Activated T-helper 2 cell treated with anti-CD3 and anti-CD28 coated beads, Interferon-gamma antibody, Interleukin-2, Interleukin-4, amounts not matched to agents 10 μg/mL and 5 μg/mL and 100 μg/mL, durations not matched to agents 14 hours and 24 hours and 36 hours (primary cell): ENCODE measurements around the gene TOR1AIP1. TPM values are rescaled to one million over a fixed set of nuclear protein-coding genes. Genes with fewer than 3 reads are reported as not detected.

Experiments
- DNase-seq: peaks from one replicate; pipeline ENCODE4 v3.0.0; 2021; ENCODE audit warnings: low spot score
- H3K27ac Mint-ChIP-seq: one replicate; pipeline ENCODE4 v1.8.0; 2021; ENCODE audit warnings: mixed read lengths
- H3K27me3 Mint-ChIP-seq: one replicate; pipeline ENCODE4 v1.8.0; 2021; ENCODE audit warnings: low read depth, mixed read lengths
- H3K36me3 Mint-ChIP-seq: one replicate; pipeline ENCODE4 v1.8.0; 2021; ENCODE audit warnings: low read depth, mixed read lengths
- H3K4me1 Mint-ChIP-seq: one replicate; pipeline ENCODE4 v1.8.0; 2021; ENCODE audit warnings: low read depth, mixed read lengths
- H3K4me3 Mint-ChIP-seq: one replicate; pipeline ENCODE4 v1.8.0; 2021; ENCODE audit warnings: low read depth, mild to moderate bottlenecking, moderate library complexity, mixed read lengths
- H3K9me3 Mint-ChIP-seq: one replicate; pipeline ENCODE4 v1.8.0; 2021; ENCODE audit warnings: mixed read lengths
- intact Hi-C: fragments of 100-400 bp; cut with micrococcal nuclease; formaldehyde crosslinking; loops from one replicate; pipeline ENCODE4 v1.15.1; 2023
- total RNA-seq: library from RNA; stranded (reverse); gene quantifications from 2 replicates; pipeline ENCODE4 v1.2.3, GENCODE V29; 2022

The TOR1AIP1 gene
- total RNA-seq, 1 donor from 2014 or later, result 82.5 TPM

DNA sequence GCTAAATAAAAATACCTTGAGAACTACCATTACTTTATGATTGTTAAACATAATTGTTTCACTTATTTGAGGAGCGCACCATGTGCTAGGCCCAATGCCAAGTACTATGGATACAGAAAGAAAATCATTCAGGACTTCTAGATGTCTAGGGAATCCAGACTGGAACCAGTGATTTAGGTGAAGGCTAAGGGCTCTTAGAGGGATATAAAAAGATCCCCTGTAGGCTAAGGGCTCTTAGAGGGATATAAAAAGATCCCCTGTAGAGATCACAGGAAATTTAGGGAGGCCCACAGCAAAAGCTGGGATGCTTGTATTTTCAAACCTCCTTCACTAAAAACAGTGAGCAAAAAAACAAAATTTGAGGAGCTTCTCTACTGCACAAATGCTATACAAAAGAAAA is 11.2 kb upstream of the TOR1AIP1 start:
- intact Hi-C loops, result no loop called here
- H3K4me1 Mint-ChIP-seq, result peaks cover 18% of the 10 kb centered on the region

DNA sequence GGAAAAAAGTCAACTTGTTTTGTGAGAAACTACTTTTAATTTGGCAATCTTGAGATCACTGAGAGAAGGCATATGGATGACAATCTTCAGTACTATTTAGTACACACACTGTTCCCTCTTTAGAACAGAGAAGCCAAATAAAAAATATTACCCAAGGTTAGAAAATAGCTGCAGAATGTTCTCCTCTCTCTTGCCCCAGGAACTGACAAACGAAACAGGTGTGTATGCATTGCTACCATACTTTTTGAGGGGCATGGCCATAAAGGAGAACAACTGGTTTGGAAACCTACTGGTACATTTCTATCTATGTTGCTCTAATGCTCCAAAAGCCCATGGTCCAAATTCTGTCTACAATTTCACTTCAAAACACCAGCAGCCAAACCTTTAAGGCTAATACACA is 10.1 kb upstream of the TOR1AIP1 start:
- no peak overlapping the region for H3K4me3 Mint-ChIP-seq
- no peak overlapping the region for H3K27ac Mint-ChIP-seq
- peaks cover 49% of the 10 kb centered on the region for H3K36me3 Mint-ChIP-seq
- H3K27me3 Mint-ChIP-seq, result no peaks in the 10 kb centered on the region
- intact Hi-C loops, result no loop called here
- no peaks in the 10 kb centered on the region for H3K9me3 Mint-ChIP-seq
- no peak for DNase-seq
- H3K4me1 Mint-ChIP-seq, result peaks cover 25% of the 10 kb centered on the region

More for the DNA sequence above, 11.2 kb upstream of the TOR1AIP1 start:
- Mint-ChIP-seq H3K36me3 (peaks cover 47% of the 10 kb centered on the region), H3K4me3 (no peak overlapping the region), H3K27me3 (no peaks in the 10 kb centered on the region), H3K9me3 (no peaks in the 10 kb centered on the region), H3K27ac (no peak overlapping the region)
- DNase-seq, result no peak

DNA sequence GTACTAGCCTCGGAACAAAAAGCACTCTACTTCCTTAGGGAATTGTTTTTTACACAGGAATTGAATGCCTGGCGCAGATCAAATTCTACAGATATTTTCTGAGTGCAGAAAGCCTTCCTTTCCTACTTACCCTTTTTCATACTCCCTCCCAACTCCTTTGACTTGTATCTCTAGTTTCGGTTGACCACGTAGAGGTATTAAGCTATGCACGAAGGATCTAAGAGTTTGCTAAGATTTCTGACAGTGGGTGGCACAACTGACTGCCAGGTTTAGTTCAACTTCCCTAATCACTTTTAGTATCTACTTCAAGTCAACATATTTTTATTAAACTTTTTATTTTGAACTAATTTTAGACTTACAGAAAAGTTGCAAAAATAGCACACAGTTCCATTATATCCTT is 9.5 kb upstream of the TOR1AIP1 start:
- peaks cover 25% of the 10 kb centered on the region for H3K4me1 Mint-ChIP-seq
- H3K9me3 Mint-ChIP-seq, result no peaks in the 10 kb centered on the region
- H3K27ac Mint-ChIP-seq, result no peak overlapping the region
- no peak overlapping the region for H3K4me3 Mint-ChIP-seq
- H3K27me3 Mint-ChIP-seq, result no peaks in the 10 kb centered on the region
- DNase-seq, result no peak
- intact Hi-C loops, result no loop called here
- peaks cover 49% of the 10 kb centered on the region for H3K36me3 Mint-ChIP-seq

DNA sequence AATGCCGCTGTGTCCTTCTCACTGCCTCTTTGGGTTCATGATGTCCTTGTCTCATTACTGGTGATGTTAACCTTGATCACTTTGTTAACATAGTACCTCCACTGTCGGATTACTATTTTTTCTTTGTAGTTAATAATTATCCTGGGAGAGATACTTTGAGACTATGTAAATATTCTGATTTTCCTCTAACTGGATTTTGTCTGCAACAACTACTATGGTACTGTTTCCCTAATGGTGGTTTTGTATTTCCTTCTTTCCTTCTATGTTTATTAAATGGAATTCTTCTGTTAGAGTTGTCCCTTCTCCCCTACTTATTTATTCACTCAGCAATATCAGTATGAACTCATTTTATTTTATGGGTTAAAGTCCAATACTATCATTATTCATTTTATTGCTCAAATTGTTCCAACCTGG is 8.6 kb upstream of the TOR1AIP1 start:
- H3K4me1 Mint-ChIP-seq, result peaks cover 29% of the 10 kb centered on the region
- no peak overlapping the region for H3K27ac Mint-ChIP-seq
- H3K9me3 Mint-ChIP-seq, result no peaks in the 10 kb centered on the region
- no peaks in the 10 kb centered on the region for H3K27me3 Mint-ChIP-seq
- intact Hi-C loops, result no loop called here
- H3K4me3 Mint-ChIP-seq, result no peak overlapping the region
- DNase-seq, result no peak
- peaks cover 40% of the 10 kb centered on the region for H3K36me3 Mint-ChIP-seq

DNA sequence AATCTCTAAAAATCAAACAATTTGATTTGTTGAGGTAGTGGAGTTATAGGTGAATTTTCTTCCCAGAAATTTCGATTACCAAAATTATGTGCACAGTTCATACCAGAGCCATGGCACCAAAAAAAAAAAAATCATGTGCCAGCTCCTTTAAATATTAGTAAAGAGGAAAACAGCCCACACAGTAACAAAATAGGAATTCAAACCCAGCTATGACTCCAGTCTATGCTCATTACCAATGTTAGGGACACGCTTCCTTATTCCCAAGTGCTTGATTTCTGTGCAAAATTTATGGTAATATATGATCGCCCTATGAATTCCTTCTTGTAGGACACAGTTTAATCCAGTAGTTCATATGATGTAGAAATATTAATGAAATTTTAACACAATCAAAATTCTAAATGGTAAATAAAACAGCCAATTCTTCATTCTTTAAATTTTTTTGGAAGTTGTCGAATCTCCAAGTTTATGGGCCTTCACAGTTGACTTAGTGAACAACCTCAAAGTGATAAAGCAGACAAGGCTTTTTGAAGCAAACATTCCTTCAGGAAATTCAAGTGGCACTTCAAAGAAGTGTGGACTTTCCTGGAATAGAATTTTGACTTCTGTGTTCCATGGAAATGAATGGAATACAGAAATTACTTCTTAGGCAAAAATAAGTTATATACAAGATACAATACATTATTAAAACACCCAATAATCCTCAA is 6.3 kb upstream of the TOR1AIP1 start:
- Mint-ChIP-seq H3K36me3 (peaks cover 39% of the 10 kb centered on the region), H3K4me3 (peak overlapping the region; percentile 8), H3K27me3 (no peaks in the 10 kb centered on the region), H3K27ac (no peak overlapping the region), H3K9me3 (no peaks in the 10 kb centered on the region), H3K4me1 (peaks cover 40% of the 10 kb centered on the region)
- DNase-seq, result no peak
- intact Hi-C loops, result no loop called here

DNA sequence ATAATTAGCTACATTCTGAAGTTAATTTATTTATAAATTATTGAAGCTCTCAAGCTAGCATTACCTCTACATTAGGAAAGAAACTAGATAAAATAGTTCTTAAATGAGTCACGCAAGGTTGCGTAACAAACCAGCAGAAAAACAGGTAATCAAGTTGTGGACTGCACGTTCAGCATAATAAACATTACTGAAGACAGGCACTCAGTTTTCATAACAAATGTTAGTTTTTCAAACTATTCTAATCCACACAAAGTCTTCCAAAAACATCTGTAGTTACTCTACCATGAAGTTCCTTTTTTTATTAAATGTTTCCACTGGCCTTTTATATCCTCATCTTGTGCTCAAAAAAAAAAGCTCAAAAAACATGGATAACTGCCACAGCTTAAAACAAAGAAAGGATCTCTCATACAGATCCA is 5.8 kb upstream of the TOR1AIP1 start:
- no peak for DNase-seq
- Mint-ChIP-seq H3K27ac (peak overlapping the region; percentile 61), H3K36me3 (peaks cover 39% of the 10 kb centered on the region), H3K27me3 (no peaks in the 10 kb centered on the region), H3K4me1 (peaks cover 41% of the 10 kb centered on the region), H3K9me3 (no peaks in the 10 kb centered on the region), H3K4me3 (peak overlapping the region; percentile 88)
- intact Hi-C loops, result no loop called here

DNA sequence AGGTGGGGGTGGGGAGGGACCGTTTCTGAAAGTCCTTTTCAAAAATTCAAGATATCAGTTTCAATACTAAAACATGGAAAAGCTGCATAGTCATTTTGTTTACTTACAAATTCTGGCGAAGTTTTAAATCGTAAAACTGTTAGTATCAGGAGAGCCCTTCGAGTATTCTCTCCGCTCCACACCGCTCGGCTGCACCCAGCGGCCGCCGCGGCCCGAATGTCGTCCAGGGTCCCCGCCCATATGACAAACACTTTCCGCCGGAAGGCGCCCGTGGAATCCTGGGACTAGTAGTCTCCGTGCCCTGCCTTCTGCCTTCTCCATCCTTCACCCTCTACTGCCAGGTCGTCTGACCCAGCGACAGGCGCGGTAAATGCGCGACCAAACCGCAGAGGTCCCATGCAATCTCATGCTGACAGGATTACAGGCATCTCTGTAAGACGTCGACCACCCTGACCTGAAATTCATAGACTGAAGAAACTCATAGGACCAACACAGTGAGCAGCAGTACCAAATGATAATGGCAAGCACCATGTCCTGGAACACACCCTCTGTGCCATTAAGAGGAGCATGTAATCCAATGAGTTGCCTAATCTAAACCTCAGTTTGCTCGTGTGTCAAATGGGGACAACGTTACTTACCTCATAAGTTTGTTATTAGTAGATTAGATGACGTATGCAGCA is 4.4 kb upstream of the TOR1AIP1 start, which contains the start of gene TOR1AIP2:
Gene TOR1AIP2, minus strand, starts transcription at position 218 of the 680 bp plus-strand sequence. CDS start 25,138 bp downstream, outside the sequence.
- H3K4me1 Mint-ChIP-seq, result peaks cover 44% of the 10 kb centered on the region
- H3K27ac Mint-ChIP-seq, result peak within 1 kb of the TSS; percentile 85
- intact Hi-C loops, result no loop called here
- no peaks in the 10 kb centered on the region for H3K9me3 Mint-ChIP-seq
- peak; percentile 84 for DNase-seq
- H3K4me3 Mint-ChIP-seq, result peak within 1 kb of the TSS; percentile 88
- peaks cover 35% of the 10 kb centered on the region for H3K36me3 Mint-ChIP-seq
- H3K27me3 Mint-ChIP-seq, result no peaks in the 10 kb centered on the region

DNA sequence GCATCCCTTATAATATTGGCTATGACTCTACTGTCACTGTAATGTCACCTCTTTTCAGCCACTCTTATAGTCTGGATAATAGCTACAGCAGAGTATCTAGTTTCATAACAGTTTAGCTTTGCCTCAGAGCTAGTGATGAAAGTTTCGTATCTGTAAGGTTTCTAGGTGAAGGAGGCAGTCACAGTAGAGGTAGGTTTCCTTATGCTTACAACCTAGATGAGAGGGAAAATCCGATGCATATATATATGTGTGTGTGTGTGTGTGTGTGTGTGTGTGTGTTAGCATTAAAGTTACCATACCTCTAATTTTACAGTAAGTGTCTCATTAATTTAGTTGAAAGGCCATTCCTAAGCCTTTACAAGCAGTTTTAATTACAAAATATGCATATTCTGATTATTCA is 2.3 kb upstream of the TOR1AIP1 start:
- peaks cover 46% of the 10 kb centered on the region for H3K4me1 Mint-ChIP-seq
- H3K4me3 Mint-ChIP-seq, result no peak overlapping the region
- intact Hi-C loops, result loop anchor here (5.0 to 10.0 kb wide), 2 partner anchors 298 to 615 kb away; no protein-coding TSS in a partner anchor
- no peak overlapping the region for H3K27ac Mint-ChIP-seq
- peaks cover 28% of the 10 kb centered on the region for H3K36me3 Mint-ChIP-seq
- DNase-seq, result no peak
- H3K27me3 Mint-ChIP-seq, result no peaks in the 10 kb centered on the region
- H3K9me3 Mint-ChIP-seq, result no peaks in the 10 kb centered on the region

DNA sequence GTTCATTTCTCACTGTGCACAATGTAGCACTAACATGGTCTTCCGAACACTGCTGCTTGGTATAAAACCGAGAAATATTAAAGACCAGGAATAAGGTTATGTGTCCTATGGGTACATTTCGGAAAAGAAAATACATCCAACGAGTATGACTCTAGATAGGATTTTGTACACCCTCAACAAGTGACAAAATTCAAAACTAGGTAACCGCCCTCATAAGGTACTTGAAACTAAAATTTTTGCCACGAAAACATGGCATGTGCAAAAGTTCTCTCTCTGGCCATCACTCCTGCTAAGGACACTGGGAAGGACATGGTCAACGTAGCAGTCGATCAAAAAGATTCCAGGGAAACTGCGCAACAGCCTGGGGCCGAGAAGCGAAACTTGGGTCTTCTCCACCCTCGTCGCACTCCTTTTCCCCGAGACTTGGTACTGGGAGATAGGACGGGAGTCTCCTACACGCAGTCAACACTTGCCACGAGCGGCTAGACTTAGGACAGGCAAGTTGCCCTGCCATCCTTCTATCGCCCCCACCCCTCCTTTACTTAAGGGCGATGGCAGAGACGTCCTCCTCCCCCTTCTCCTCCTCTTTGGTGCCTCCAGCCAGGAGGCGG is 338 bp upstream of the TOR1AIP1 start:
- H3K27ac Mint-ChIP-seq, result peak overlapping the region; percentile 97
- H3K4me1 Mint-ChIP-seq, result peaks cover 39% of the 10 kb centered on the region
- no peak for DNase-seq
- peaks cover 25% of the 10 kb centered on the region for H3K36me3 Mint-ChIP-seq
- peak overlapping the region; percentile 85 for H3K4me3 Mint-ChIP-seq
- no peaks in the 10 kb centered on the region for H3K27me3 Mint-ChIP-seq
- intact Hi-C loops, result loop anchor here (1.0 to 10.0 kb wide), 5 partner anchors 67 to 613 kb away; partner anchors contain the start of gene QSOX1
- H3K9me3 Mint-ChIP-seq, result no peaks in the 10 kb centered on the region

DNA sequence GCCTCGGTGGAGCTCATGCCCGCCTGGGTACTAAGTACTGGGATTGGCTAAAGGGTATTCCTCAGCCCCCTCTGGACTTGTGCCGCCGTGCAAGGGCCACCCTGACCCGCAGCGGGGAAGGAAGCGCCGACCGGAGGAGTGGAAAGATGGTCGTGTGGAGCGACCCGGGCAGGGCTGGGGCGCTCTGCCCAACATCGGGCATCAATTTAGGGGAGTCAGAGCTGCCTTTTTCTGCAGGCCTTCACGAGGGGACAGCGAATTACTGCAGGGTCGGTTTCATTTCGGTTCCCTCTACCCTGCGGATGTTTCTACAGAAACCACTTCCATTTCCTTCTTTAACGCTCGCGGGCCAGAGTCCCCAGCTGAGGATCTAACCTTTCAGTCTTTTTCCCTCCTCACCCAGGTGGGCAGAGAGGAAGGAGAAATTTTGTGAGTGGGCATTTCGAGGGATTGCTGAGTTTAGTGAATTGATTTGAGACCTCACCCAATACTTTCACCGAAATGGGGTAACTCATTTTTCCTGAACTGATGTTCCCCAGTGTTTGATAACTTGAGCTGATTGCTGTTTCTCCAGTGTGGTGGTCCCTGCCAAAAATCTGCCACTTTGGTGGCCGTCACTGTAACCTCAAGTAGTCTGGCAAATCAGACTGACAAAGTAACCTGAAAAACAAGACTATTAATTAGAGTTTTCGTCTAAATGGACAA is 1.1 kb downstream of the TOR1AIP1 start:
- no peak for DNase-seq
- Mint-ChIP-seq H3K27me3 (no peaks in the 10 kb centered on the region), H3K9me3 (no peaks in the 10 kb centered on the region), H3K4me3 (peak overlapping the region; percentile 85), H3K27ac (peak overlapping the region; percentile 97), H3K36me3 (peaks cover 34% of the 10 kb centered on the region), H3K4me1 (peaks cover 45% of the 10 kb centered on the region)
- intact Hi-C loops, result loop anchor here (2.0 to 10.0 kb wide), 3 partner anchors 68 to 612 kb away; no protein-coding TSS in a partner anchor

DNA sequence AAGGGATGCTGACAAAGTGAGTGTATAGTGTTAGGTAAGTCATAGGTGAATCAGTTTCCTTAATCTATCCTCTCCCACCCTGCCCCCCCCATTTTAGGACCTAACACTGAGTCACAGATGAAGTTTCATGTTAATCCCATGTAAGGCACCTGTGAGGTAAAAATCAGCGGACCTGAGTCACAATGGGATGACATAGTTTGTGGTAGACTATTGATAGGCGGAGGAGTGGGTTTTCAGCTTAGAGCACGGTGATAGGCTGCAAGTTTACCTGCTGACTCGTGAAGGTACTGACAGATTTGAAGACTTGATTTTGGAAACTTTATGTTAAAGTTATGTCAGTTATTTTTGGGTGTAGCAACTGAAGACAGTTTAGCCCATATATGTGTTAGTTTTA is 1.7 kb downstream of the TOR1AIP1 start:
- H3K4me1 Mint-ChIP-seq, result peaks cover 42% of the 10 kb centered on the region
- intact Hi-C loops, result loop anchor here (2.0 to 10.0 kb wide), 3 partner anchors 69 to 611 kb away; no protein-coding TSS in a partner anchor
- peak overlapping the region; percentile 85 for H3K4me3 Mint-ChIP-seq
- no peaks in the 10 kb centered on the region for H3K27me3 Mint-ChIP-seq
- DNase-seq, result peak; percentile 61
- peak overlapping the region; percentile 97 for H3K27ac Mint-ChIP-seq
- H3K36me3 Mint-ChIP-seq, result peaks cover 34% of the 10 kb centered on the region
- no peaks in the 10 kb centered on the region for H3K9me3 Mint-ChIP-seq

DNA sequence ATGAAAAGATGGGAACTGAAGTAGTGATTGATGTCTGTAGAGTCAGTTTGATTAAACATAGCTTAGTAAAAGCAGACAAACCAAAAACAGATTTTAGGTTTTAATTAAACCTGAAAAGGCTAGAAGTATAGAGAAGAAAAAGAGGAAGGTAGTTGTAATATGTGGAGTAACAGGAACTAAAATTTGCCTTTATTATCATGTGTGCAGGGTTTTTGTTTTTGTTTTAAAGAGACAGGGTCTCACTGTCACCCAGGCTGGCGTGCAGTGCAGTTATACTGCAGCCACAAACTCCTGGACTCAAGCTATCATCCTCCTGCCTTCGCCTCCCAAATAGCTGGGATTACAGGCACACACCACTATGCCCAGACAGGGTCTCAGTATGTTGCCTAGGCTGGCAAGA is 6.0 kb downstream of the TOR1AIP1 start:
- no peak for DNase-seq
- peaks cover 50% of the 10 kb centered on the region for H3K36me3 Mint-ChIP-seq
- peaks cover 26% of the 10 kb centered on the region for H3K4me1 Mint-ChIP-seq
- H3K27ac Mint-ChIP-seq, result peak overlapping the region; percentile 42
- no peaks in the 10 kb centered on the region for H3K9me3 Mint-ChIP-seq
- intact Hi-C loops, result loop anchor here (10.0 kb wide), 1 partner anchor 607 kb away; no protein-coding TSS in a partner anchor
- no peak overlapping the region for H3K4me3 Mint-ChIP-seq
- H3K27me3 Mint-ChIP-seq, result no peaks in the 10 kb centered on the region
